Trophoblast cell (in vitro differentiated cells and primary cell): ENCODE data around the gene TMBIM4.
"Not testable (repeated sequence)": the region's sequence is repeated elsewhere in the genome, so short reads cannot be mapped to it uniquely, and the experiment has no call there.

Source experiments
- DNase-seq, 2 donors: peaks; one replicate each; pipeline ENCODE4 v3.0.0-alpha.2; 2016
- H2AFZ ChIP-seq: 2 replicates; pipeline ENCODE4 v1.6.1; 2013; ENCODE audit warnings: low read length, moderate library complexity, mild to moderate bottlenecking; ENCODE audit not compliant: insufficient read depth, poor library complexity
- H2AK5ac ChIP-seq: 2 replicates; pipeline ENCODE4 v1.6.1; 2013; ENCODE audit warnings: mild to moderate bottlenecking, low read length
- H2BK120ac ChIP-seq: 2 replicates; pipeline ENCODE4 v1.6.1; 2013; ENCODE audit warnings: low read length, mild to moderate bottlenecking, moderate library complexity; ENCODE audit not compliant: insufficient read depth, poor library complexity
- H2BK12ac ChIP-seq: 2 replicates; pipeline ENCODE4 v1.6.1; 2013; ENCODE audit warnings: mild to moderate bottlenecking, low read length, moderate library complexity
- H2BK5ac ChIP-seq: 2 replicates; pipeline ENCODE4 v1.6.1; 2013; ENCODE audit warnings: low read length, low read depth, moderate library complexity, mild to moderate bottlenecking; ENCODE audit not compliant: poor library complexity
- H3K14ac ChIP-seq: 2 replicates; pipeline ENCODE4 v1.6.1; 2013; ENCODE audit warnings: mild to moderate bottlenecking, low read length
- H3K18ac ChIP-seq: 2 replicates; pipeline ENCODE4 v1.6.1; 2013; ENCODE audit warnings: mild to moderate bottlenecking, low read length
- H3K23ac ChIP-seq: 2 replicates; pipeline ENCODE4 v1.6.1; 2013; ENCODE audit warnings: low read length
- H3K27ac ChIP-seq: 2 replicates; pipeline ENCODE4 v1.5.1; 2013; ENCODE audit warnings: low read depth, mild to moderate bottlenecking, inconsistent platforms, low read length, moderate library complexity
- H3K27me3 ChIP-seq: 2 replicates; pipeline ENCODE4 v1.6.1; 2013; ENCODE audit warnings: inconsistent platforms, mild to moderate bottlenecking, low read length, moderate library complexity; ENCODE audit not compliant: insufficient read depth
- H3K36me3 ChIP-seq, 2 experiments: 1 replicate in 1 of 2; 2 replicates in 1 of 2; pipeline ENCODE4 v1.6.1; 2013; ENCODE audit warnings: low read length in 2 of 2, mild to moderate bottlenecking in 2 of 2, moderate library complexity in 1 of 2; ENCODE audit not compliant: insufficient read depth in 2 of 2, control insufficient read depth in 1 of 2
- H3K4ac ChIP-seq: 2 replicates; pipeline ENCODE4 v1.6.1; 2013; ENCODE audit warnings: low read depth, mild to moderate bottlenecking, low read length, moderate library complexity
- H3K4me1 ChIP-seq, 2 experiments: 1 replicate in 1 of 2; 2 replicates in 1 of 2; pipeline ENCODE4 v1.6.1; 2013; ENCODE audit warnings: low read length in 2 of 2, mild to moderate bottlenecking in 2 of 2, moderate library complexity in 1 of 2; ENCODE audit not compliant: insufficient read depth in 2 of 2, control insufficient read depth in 1 of 2
- H3K4me2 ChIP-seq: 2 replicates; pipeline ENCODE4 v1.6.1; 2013; ENCODE audit warnings: inconsistent platforms, mild to moderate bottlenecking, low read length, moderate library complexity
- H3K4me3 ChIP-seq: 2 replicates; pipeline ENCODE4 v1.5.1; 2013; ENCODE audit warnings: mild to moderate bottlenecking, low read depth, low read length, inconsistent platforms
- H3K79me1 ChIP-seq: one replicate; pipeline ENCODE4 v1.6.1; 2013; ENCODE audit warnings: low read length
- H3K79me2 ChIP-seq: 2 replicates; pipeline ENCODE4 v1.6.1; 2013; ENCODE audit warnings: low read length, mild to moderate bottlenecking; ENCODE audit not compliant: control insufficient read depth, insufficient read depth, poor library complexity
- H3K9ac ChIP-seq: 2 replicates; pipeline ENCODE4 v1.6.1; 2013; ENCODE audit warnings: mild to moderate bottlenecking, low read length
- H3K9me3 ChIP-seq: 2 replicates; pipeline ENCODE4 v1.6.1; 2013; ENCODE audit warnings: low read depth, mild to moderate bottlenecking, control low read depth, inconsistent platforms, low read length; ENCODE audit not compliant: insufficient read depth
- H4K12ac ChIP-seq: 2 replicates; pipeline ENCODE4 v1.6.1; 2013; ENCODE audit warnings: low read depth, mild to moderate bottlenecking, low read length, moderate library complexity
- H4K8ac ChIP-seq: 2 replicates; pipeline ENCODE4 v1.6.1; 2013; ENCODE audit warnings: low read depth, mild to moderate bottlenecking, low read length, moderate library complexity
- H4K91ac ChIP-seq: one replicate; pipeline ENCODE4 v1.6.1; 2013; ENCODE audit warnings: low read depth, mild to moderate bottlenecking, low read length, moderate library complexity
- WGBS: extraction: QIAGEN DNeasy Blood & Tissue Kit; methylation state at CpG from one replicate; pipeline ENCODE4 v1.1.7; 2013; ENCODE audit warnings: missing lambda C conversion rate; ENCODE audit not compliant: insufficient read length, insufficient coverage; ENCODE audit errors: extremely low coverage; 5-methylcytosine and 5-hydroxymethylcytosine counted together

TMBIM4 gene

DNA sequence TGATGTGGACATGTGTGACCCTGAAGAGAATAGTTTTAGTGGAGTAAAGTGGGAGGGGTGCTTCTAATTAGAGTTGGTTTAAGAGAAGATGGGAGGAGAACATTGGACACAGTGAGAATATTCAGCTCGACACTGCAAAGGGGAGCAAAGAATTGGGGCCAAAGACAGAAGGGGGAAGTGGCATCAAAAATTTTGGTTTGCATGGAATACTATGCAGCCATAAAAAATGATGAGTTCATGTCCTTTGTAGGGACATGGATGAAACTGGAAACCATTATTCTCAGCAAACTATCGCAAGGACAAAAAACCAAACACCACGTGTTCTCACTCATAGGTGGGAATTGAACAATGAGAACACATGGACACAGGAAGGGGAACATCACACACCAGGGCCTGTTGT is 15.0 kb upstream of the TMBIM4 start:
- not testable (repeated sequence) for H2BK12ac ChIP-seq, H3K9me3 ChIP-seq, H2AK5ac ChIP-seq, H2AFZ ChIP-seq, H3K9ac ChIP-seq, H4K8ac ChIP-seq, H3K36me3 ChIP-seq, H3K27ac ChIP-seq, H3K79me1 ChIP-seq, H3K4ac ChIP-seq, H4K12ac ChIP-seq, H3K4me1 ChIP-seq, H3K4me2 ChIP-seq, DNase-seq, H2BK5ac ChIP-seq, H3K79me2 ChIP-seq, H4K91ac ChIP-seq, H2BK120ac ChIP-seq, H3K14ac ChIP-seq, H3K4me3 ChIP-seq, H3K18ac ChIP-seq, H3K23ac ChIP-seq
- peaks cover 17% of the 10 kb centered on the region for H3K27me3 ChIP-seq
- no CpG with 5 or more reads among the region's 3 CpGs for WGBS

GRCh38 chr12:66182956-66183355 is 13.2 kb upstream of the TMBIM4 start:
- no peak overlapping the region for H4K91ac ChIP-seq
- DNase-seq: no peak
- no peak overlapping the region for H4K12ac ChIP-seq
- no peaks in the 10 kb centered on the region for H3K36me3 ChIP-seq
- H3K9me3 ChIP-seq: no peaks in the 10 kb centered on the region
- H3K27me3 ChIP-seq: peaks cover 4% of the 10 kb centered on the region
- no peaks in the 10 kb centered on the region for H3K79me2 ChIP-seq
- no peak overlapping the region for H3K18ac ChIP-seq
- H3K23ac ChIP-seq: no peak overlapping the region
- H2BK5ac ChIP-seq: no peak overlapping the region
- H3K9ac ChIP-seq: no peak overlapping the region
- no peak overlapping the region for H3K27ac ChIP-seq
- H4K8ac ChIP-seq: no peak overlapping the region
- H3K4me3 ChIP-seq: no peak overlapping the region
- H3K14ac ChIP-seq: no peak overlapping the region
- H2AK5ac ChIP-seq: no peak overlapping the region
- H3K4me2 ChIP-seq: no peak overlapping the region
- no peak overlapping the region for H2BK12ac ChIP-seq
- H3K4ac ChIP-seq: no peak overlapping the region
- no CpG with 5 or more reads among the region's 3 CpGs for WGBS
- H3K79me1 ChIP-seq: no peaks in the 10 kb centered on the region
- no peak overlapping the region for H2BK120ac ChIP-seq
- no peak overlapping the region for H2AFZ ChIP-seq
- no peaks in the 10 kb centered on the region for H3K4me1 ChIP-seq

GRCh38 chr12:66176105-66176900 is 6.5 kb upstream of the TMBIM4 start:
- H3K4me3 ChIP-seq: no peak overlapping the region

GRCh38 chr12:66174391-66175325 is 4.9 kb upstream of the TMBIM4 start:
- not testable (repeated sequence) for H3K79me2 ChIP-seq, H2AFZ ChIP-seq, H3K9me3 ChIP-seq, H2BK12ac ChIP-seq, H2BK120ac ChIP-seq, H4K12ac ChIP-seq, H3K9ac ChIP-seq, DNase-seq, H2BK5ac ChIP-seq, H3K4me3 ChIP-seq, H3K18ac ChIP-seq, H3K27me3 ChIP-seq, H3K36me3 ChIP-seq, H3K23ac ChIP-seq, H3K4me1 ChIP-seq, H4K8ac ChIP-seq, H4K91ac ChIP-seq, H3K14ac ChIP-seq, H3K4ac ChIP-seq, H3K4me2 ChIP-seq, H3K79me1 ChIP-seq, H2AK5ac ChIP-seq, H3K27ac ChIP-seq
- WGBS: no CpG with 5 or more reads among the region's 54 CpGs

More at GRCh38 chr12:66176105-66176900, 6.5 kb upstream of the TMBIM4 start:
- no peaks in the 10 kb centered on the region for H3K79me2 ChIP-seq
- H3K27me3 ChIP-seq: peaks cover 5% of the 10 kb centered on the region
- no peak overlapping the region for H3K4ac ChIP-seq
- H3K14ac ChIP-seq: no peak overlapping the region
- H4K91ac ChIP-seq: no peak overlapping the region
- H2BK120ac ChIP-seq: no peak overlapping the region
- no CpG with 5 or more reads among the region's 1 CpG for WGBS
- H3K27ac ChIP-seq: no peak overlapping the region
- no peak overlapping the region for H2BK5ac ChIP-seq
- no peak overlapping the region for H3K18ac ChIP-seq
- DNase-seq: no peak
- H2AK5ac ChIP-seq: no peak overlapping the region
- H2BK12ac ChIP-seq: no peak overlapping the region
- no peak overlapping the region for H4K8ac ChIP-seq
- H3K4me1 ChIP-seq: no peaks in the 10 kb centered on the region
- no peak overlapping the region for H4K12ac ChIP-seq
- H2AFZ ChIP-seq: no peak overlapping the region
- no peak overlapping the region for H3K23ac ChIP-seq
- H3K79me1 ChIP-seq: no peaks in the 10 kb centered on the region
- peaks cover 5% of the 10 kb centered on the region for H3K9me3 ChIP-seq
- H3K9ac ChIP-seq: no peak overlapping the region
- H3K4me2 ChIP-seq: no peak overlapping the region
- H3K36me3 ChIP-seq: no peaks in the 10 kb centered on the region
